Measurements from ENCODE around the gene HPN.
"Not testable (repeated sequence)": the region's sequence is repeated elsewhere in the genome, so short reads cannot be mapped to it uniquely, and the experiment has no call there.

Gene HPN

GRCh38 chr19:35041548-35042055 is at the start of gene HPN:
Gene HPN (plus strand): TSS chr19:35041721. CDS start chr19:35042507, 786 bp downstream.
- peak within 1 kb of the TSS; percentile 53 for H3K9ac ChIP-seq (ENCODE audit: low read depth, low read length)
- no peaks in the 10 kb centered on the region for H3K9me3 ChIP-seq (ENCODE audit: control insufficient read depth, insufficient read depth, low read length)
- H3K4me1 ChIP-seq (ENCODE audit: control insufficient read depth, insufficient read depth, low read length) = peaks cover 22% of the 10 kb centered on the region
- peak within 1 kb of the TSS; percentile 70 for H3K27ac ChIP-seq (ENCODE audit: low read depth, low read length)
- H3K4me3 ChIP-seq (ENCODE audit: low read depth, low read length) = peak within 1 kb of the TSS; percentile 66
- H3K27me3 ChIP-seq (ENCODE audit: control insufficient read depth, insufficient read depth, low read length) = no peaks in the 10 kb centered on the region
- H3K36me3 ChIP-seq (ENCODE audit: control insufficient read depth, insufficient read depth, low read length) = no peaks in the 10 kb centered on the region

- not testable (repeated sequence) for H3K4me3 ChIP-seq (ENCODE audit: low read depth, low read length); H3K36me3 ChIP-seq (ENCODE audit: control insufficient read depth, insufficient read depth, low read length); H3K4me1 ChIP-seq (ENCODE audit: control insufficient read depth, insufficient read depth, low read length); H3K9ac ChIP-seq (ENCODE audit: low read depth, low read length); H3K27ac ChIP-seq (ENCODE audit: low read depth, low read length); H3K9me3 ChIP-seq (ENCODE audit: control insufficient read depth, insufficient read depth, low read length); H3K27me3 ChIP-seq (ENCODE audit: control insufficient read depth, insufficient read depth, low read length)
Observed at GRCh38 chr19:34992582-34992981, 48.9 kb upstream of the HPN start.

GRCh38 chr19:34994286-34994642 is 47.3 kb upstream of the HPN start:
- Histone ChIP-seq H3K36me3 (ENCODE audit: control insufficient read depth, insufficient read depth, low read length) (no peaks in the 10 kb centered on the region), H3K9ac (ENCODE audit: low read depth, low read length) (no peak overlapping the region), H3K4me3 (ENCODE audit: low read depth, low read length) (no peak overlapping the region), H3K27ac (ENCODE audit: low read depth, low read length) (no peak overlapping the region), H3K4me1 (ENCODE audit: control insufficient read depth, insufficient read depth, low read length) (peaks cover 19% of the 10 kb centered on the region), H3K9me3 (ENCODE audit: control insufficient read depth, insufficient read depth, low read length) (no peaks in the 10 kb centered on the region), H3K27me3 (ENCODE audit: control insufficient read depth, insufficient read depth, low read length) (no peaks in the 10 kb centered on the region)

GRCh38 chr19:34994643-34995541 is 46.6 kb upstream of the HPN start:
- peaks cover 19% of the 10 kb centered on the region for H3K4me1 ChIP-seq (ENCODE audit: control insufficient read depth, insufficient read depth, low read length)
- H3K36me3 ChIP-seq (ENCODE audit: control insufficient read depth, insufficient read depth, low read length) = no peaks in the 10 kb centered on the region
- no peak overlapping the region for H3K9ac ChIP-seq (ENCODE audit: low read depth, low read length)
- H3K9me3 ChIP-seq (ENCODE audit: control insufficient read depth, insufficient read depth, low read length) = no peaks in the 10 kb centered on the region
- H3K27ac ChIP-seq (ENCODE audit: low read depth, low read length) = no peak overlapping the region
- H3K27me3 ChIP-seq (ENCODE audit: control insufficient read depth, insufficient read depth, low read length) = no peaks in the 10 kb centered on the region
- no peak overlapping the region for H3K4me3 ChIP-seq (ENCODE audit: low read depth, low read length)

- Histone ChIP-seq H3K27me3 (ENCODE audit: control insufficient read depth, insufficient read depth, low read length) (no peaks in the 10 kb centered on the region), H3K9ac (ENCODE audit: low read depth, low read length) (no peak overlapping the region), H3K4me3 (ENCODE audit: low read depth, low read length) (no peak overlapping the region), H3K9me3 (ENCODE audit: control insufficient read depth, insufficient read depth, low read length) (no peaks in the 10 kb centered on the region), H3K36me3 (ENCODE audit: control insufficient read depth, insufficient read depth, low read length) (no peaks in the 10 kb centered on the region), H3K27ac (ENCODE audit: low read depth, low read length) (no peak overlapping the region), H3K4me1 (ENCODE audit: control insufficient read depth, insufficient read depth, low read length) (peaks cover 19% of the 10 kb centered on the region)
Observed at GRCh38 chr19:34995551-34995950, 46.0 kb upstream of the HPN start.

GRCh38 chr19:34997071-34997617 is 44.4 kb upstream of the HPN start:
- Histone ChIP-seq H3K36me3 (ENCODE audit: control insufficient read depth, insufficient read depth, low read length) (peaks cover 4% of the 10 kb centered on the region), H3K4me1 (ENCODE audit: control insufficient read depth, insufficient read depth, low read length) (peaks cover 21% of the 10 kb centered on the region), H3K9me3 (ENCODE audit: control insufficient read depth, insufficient read depth, low read length) (no peaks in the 10 kb centered on the region), H3K9ac (ENCODE audit: low read depth, low read length) (no peak overlapping the region), H3K27ac (ENCODE audit: low read depth, low read length) (no peak overlapping the region), H3K4me3 (ENCODE audit: low read depth, low read length) (no peak overlapping the region), H3K27me3 (ENCODE audit: control insufficient read depth, insufficient read depth, low read length) (no peaks in the 10 kb centered on the region)

GRCh38 chr19:34998224-34998623 is 43.3 kb upstream of the HPN start:
- H3K27ac ChIP-seq (ENCODE audit: low read depth, low read length); H3K9me3 ChIP-seq (ENCODE audit: control insufficient read depth, insufficient read depth, low read length); H3K9ac ChIP-seq (ENCODE audit: low read depth, low read length); H3K4me3 ChIP-seq (ENCODE audit: low read depth, low read length); H3K27me3 ChIP-seq (ENCODE audit: control insufficient read depth, insufficient read depth, low read length): not testable (repeated sequence)
- H3K36me3 ChIP-seq (ENCODE audit: control insufficient read depth, insufficient read depth, low read length) = peaks cover 13% of the 10 kb centered on the region
- H3K4me1 ChIP-seq (ENCODE audit: control insufficient read depth, insufficient read depth, low read length) = peaks cover 29% of the 10 kb centered on the region

- H3K9me3 ChIP-seq (ENCODE audit: control insufficient read depth, insufficient read depth, low read length) = no peaks in the 10 kb centered on the region
- H3K36me3 ChIP-seq (ENCODE audit: control insufficient read depth, insufficient read depth, low read length) = peaks cover 16% of the 10 kb centered on the region
- peak overlapping the region; percentile 86; the same call in 1 of the 2 replicates for H3K9ac ChIP-seq (ENCODE audit: low read depth, low read length)
- H3K4me3 ChIP-seq (ENCODE audit: low read depth, low read length) = peak overlapping the region; percentile 74
- H3K27me3 ChIP-seq (ENCODE audit: control insufficient read depth, insufficient read depth, low read length) = no peaks in the 10 kb centered on the region
- peak overlapping the region; percentile 99 for H3K27ac ChIP-seq (ENCODE audit: low read depth, low read length)
- peaks cover 33% of the 10 kb centered on the region for H3K4me1 ChIP-seq (ENCODE audit: control insufficient read depth, insufficient read depth, low read length)
Observed at GRCh38 chr19:34998777-34999497, 42.6 kb upstream of the HPN start.

- Histone ChIP-seq H3K4me1 (ENCODE audit: control insufficient read depth, insufficient read depth, low read length) (peaks cover 33% of the 10 kb centered on the region), H3K4me3 (ENCODE audit: low read depth, low read length) (peak within 1 kb of the TSS; percentile 74), H3K36me3 (ENCODE audit: control insufficient read depth, insufficient read depth, low read length) (peaks cover 22% of the 10 kb centered on the region), H3K9ac (ENCODE audit: low read depth, low read length) (peak within 1 kb of the TSS; percentile 87), H3K27ac (ENCODE audit: low read depth, low read length) (peak within 1 kb of the TSS; percentile 99), H3K9me3 (ENCODE audit: control insufficient read depth, insufficient read depth, low read length) (no peaks in the 10 kb centered on the region), H3K27me3 (ENCODE audit: control insufficient read depth, insufficient read depth, low read length) (no peaks in the 10 kb centered on the region)
Observed at GRCh38 chr19:34999498-35000337, 41.8 kb upstream of the HPN start, which contains the start of gene GRAMD1A. Gene GRAMD1A (plus strand): TSS chr19:35000323. CDS start chr19:35000479, 156 bp downstream.

GRCh38 chr19:35000338-35000646 is 41.2 kb upstream of the HPN start:
- no peaks in the 10 kb centered on the region for H3K27me3 ChIP-seq (ENCODE audit: control insufficient read depth, insufficient read depth, low read length)
- peak overlapping the region; percentile 99 for H3K27ac ChIP-seq (ENCODE audit: low read depth, low read length)
- H3K9me3 ChIP-seq (ENCODE audit: control insufficient read depth, insufficient read depth, low read length) = no peaks in the 10 kb centered on the region
- H3K36me3 ChIP-seq (ENCODE audit: control insufficient read depth, insufficient read depth, low read length) = peaks cover 23% of the 10 kb centered on the region
- H3K4me3 ChIP-seq (ENCODE audit: low read depth, low read length) = peak overlapping the region; percentile 74; the same call in 1 of the 2 replicates
- no peak overlapping the region; the same call in 1 of the 2 replicates for H3K9ac ChIP-seq (ENCODE audit: low read depth, low read length)
- H3K4me1 ChIP-seq (ENCODE audit: control insufficient read depth, insufficient read depth, low read length) = peaks cover 33% of the 10 kb centered on the region
